ENCODE measurements around the gene BUD23. TPM values are rescaled to one million over a fixed set of nuclear protein-coding genes. Genes with fewer than 3 reads are reported as not detected.
"Not testable (repeated sequence)": the region's sequence is repeated elsewhere in the genome, so short reads cannot be mapped to it uniquely, and the experiment has no call there.

Gene BUD23
- total RNA-seq, 1 donor from 2014 or later, result 133 TPM

- H3K4me3 Mint-ChIP-seq, result no peak overlapping the region
- H3K27ac Mint-ChIP-seq, result no peak overlapping the region
- intact Hi-C loops (cut with micrococcal nuclease), result no loop called here
These were observed 29.4 kb downstream of the BUD23 start for GRCh38 chr7:73712773-73713172.

GRCh38 chr7:73713319-73713718 is 29.9 kb downstream of the BUD23 start:
- H3K9me3 Mint-ChIP-seq; DNase-seq; H3K4me3 Mint-ChIP-seq; H3K36me3 Mint-ChIP-seq (ENCODE audit: low read depth); H3K27ac Mint-ChIP-seq; intact Hi-C loops (cut with micrococcal nuclease); H3K27me3 Mint-ChIP-seq: not testable (repeated sequence)
- H3K4me1 Mint-ChIP-seq, result peaks cover 35% of the 10 kb centered on the region

More at GRCh38 chr7:73712773-73713172, 29.4 kb downstream of the BUD23 start:
- Mint-ChIP-seq H3K27me3 (no peaks in the 10 kb centered on the region), H3K36me3 (ENCODE audit: low read depth) (peaks cover 8% of the 10 kb centered on the region), H3K9me3 (no peaks in the 10 kb centered on the region), H3K4me1 (peaks cover 30% of the 10 kb centered on the region)
- DNase-seq, result no peak

- H3K4me3 Mint-ChIP-seq, result peak overlapping the region; percentile 59
- H3K4me1 Mint-ChIP-seq, result peaks cover 43% of the 10 kb centered on the region
- peak; percentile 67 for DNase-seq
- no peaks in the 10 kb centered on the region for H3K9me3 Mint-ChIP-seq
- H3K36me3 Mint-ChIP-seq (ENCODE audit: low read depth), result peaks cover 7% of the 10 kb centered on the region
- peaks cover 6% of the 10 kb centered on the region for H3K27me3 Mint-ChIP-seq
- H3K27ac Mint-ChIP-seq, result peak overlapping the region; percentile 66
- intact Hi-C loops (cut with micrococcal nuclease), result loop anchor here (1.0 to 5.0 kb wide), 3 partner anchors 11 to 193 kb away; partner anchors contain the start of gene BAZ1B
These were observed 32.4 kb downstream of the BUD23 start for GRCh38 chr7:73715648-73716317.

GRCh38 chr7:73716318-73716890 is 33.0 kb downstream of the BUD23 start:
- Mint-ChIP-seq H3K9me3 (no peaks in the 10 kb centered on the region), H3K36me3 (ENCODE audit: low read depth) (peaks cover 7% of the 10 kb centered on the region), H3K27me3 (peaks cover 10% of the 10 kb centered on the region), H3K4me3 (peak overlapping the region; percentile 59), H3K4me1 (peaks cover 43% of the 10 kb centered on the region), H3K27ac (peak overlapping the region; percentile 66)
- intact Hi-C loops (cut with micrococcal nuclease), result loop anchor here (5.0 kb wide), 2 partner anchors 136 to 194 kb away; partner anchors contain the start of gene BAZ1B
- no peak for DNase-seq

GRCh38 chr7:73717025-73717807 is 33.8 kb downstream of the BUD23 start:
- H3K4me3 Mint-ChIP-seq, result peak overlapping the region; percentile 92
- peak; percentile 60 for DNase-seq
- H3K27ac Mint-ChIP-seq, result peak overlapping the region; percentile 91
- H3K9me3 Mint-ChIP-seq, result no peaks in the 10 kb centered on the region
- H3K4me1 Mint-ChIP-seq, result peaks cover 43% of the 10 kb centered on the region
- peaks cover 16% of the 10 kb centered on the region for H3K27me3 Mint-ChIP-seq
- intact Hi-C loops (cut with micrococcal nuclease), result loop anchor here (5.0 kb wide), 2 partner anchors 135 to 195 kb away; partner anchors contain the start of gene BAZ1B
- H3K36me3 Mint-ChIP-seq (ENCODE audit: low read depth), result peaks cover 7% of the 10 kb centered on the region

- Mint-ChIP-seq H3K27me3 (peaks cover 19% of the 10 kb centered on the region), H3K36me3 (ENCODE audit: low read depth) (peaks cover 5% of the 10 kb centered on the region), H3K4me3 (peak overlapping the region; percentile 92), H3K9me3 (no peaks in the 10 kb centered on the region), H3K27ac (peak overlapping the region; percentile 91), H3K4me1 (peaks cover 36% of the 10 kb centered on the region)
- peak; percentile 91 for DNase-seq
- intact Hi-C loops (cut with micrococcal nuclease), result loop anchor here (1.0 to 5.0 kb wide), 4 partner anchors 20 to 196 kb away; partner anchors contain the start of genes ABHD11, BAZ1B, BUD23 and DNAJC30
These were observed 34.6 kb downstream of the BUD23 start for GRCh38 chr7:73717991-73718405.

- intact Hi-C loops (cut with micrococcal nuclease), result loop anchor here (1.0 to 5.0 kb wide), 4 partner anchors 20 to 196 kb away; partner anchors contain the start of genes ABHD11, BAZ1B, BUD23 and DNAJC30
- H3K27me3 Mint-ChIP-seq, result peaks cover 19% of the 10 kb centered on the region
- H3K36me3 Mint-ChIP-seq (ENCODE audit: low read depth), result peaks cover 4% of the 10 kb centered on the region
- H3K4me3 Mint-ChIP-seq, result peak overlapping the region; percentile 92
- no peaks in the 10 kb centered on the region for H3K9me3 Mint-ChIP-seq
- peak; percentile 66 for DNase-seq
- H3K4me1 Mint-ChIP-seq, result peaks cover 33% of the 10 kb centered on the region
- peak overlapping the region; percentile 91 for H3K27ac Mint-ChIP-seq
These were observed 35.1 kb downstream of the BUD23 start for GRCh38 chr7:73718438-73718881.

GRCh38 chr7:73718905-73719805 is 35.8 kb downstream of the BUD23 start, which contains the start of gene STX1A:
TSS of gene STX1A (minus strand) at chr7:73719669. CDS start at chr7:73719631, 38 bp downstream.
- peak within 1 kb of the TSS; percentile 92 for H3K4me3 Mint-ChIP-seq
- peaks cover 33% of the 10 kb centered on the region for H3K4me1 Mint-ChIP-seq
- H3K9me3 Mint-ChIP-seq, result no peaks in the 10 kb centered on the region
- intact Hi-C loops (cut with micrococcal nuclease), result loop anchor here (1.0 to 5.0 kb wide), 4 partner anchors 19 to 197 kb away; partner anchors contain the start of genes ABHD11, BAZ1B, BUD23 and DNAJC30
- H3K36me3 Mint-ChIP-seq (ENCODE audit: low read depth), result peaks cover 4% of the 10 kb centered on the region
- H3K27me3 Mint-ChIP-seq, result peaks cover 19% of the 10 kb centered on the region
- DNase-seq, result peak; percentile 93
- peak within 1 kb of the TSS; percentile 91 for H3K27ac Mint-ChIP-seq

GRCh38 chr7:73719806-73720169 is 36.4 kb downstream of the BUD23 start:
- peak overlapping the region; percentile 82 for H3K4me3 Mint-ChIP-seq
- H3K27me3 Mint-ChIP-seq, result peaks cover 21% of the 10 kb centered on the region
- intact Hi-C loops (cut with micrococcal nuclease), result loop anchor here (5.0 kb wide), 2 partner anchors 133 to 197 kb away; partner anchors contain the start of gene BAZ1B
- peaks cover 35% of the 10 kb centered on the region for H3K4me1 Mint-ChIP-seq
- no peaks in the 10 kb centered on the region for H3K9me3 Mint-ChIP-seq
- H3K36me3 Mint-ChIP-seq (ENCODE audit: low read depth), result peaks cover 4% of the 10 kb centered on the region
- H3K27ac Mint-ChIP-seq, result peak overlapping the region; percentile 29
- no peak for DNase-seq

GRCh38 chr7:73720443-73720842 is 37.0 kb downstream of the BUD23 start:
- Mint-ChIP-seq H3K4me1 (peaks cover 35% of the 10 kb centered on the region), H3K27me3 (peaks cover 22% of the 10 kb centered on the region), H3K4me3 (peak overlapping the region; percentile 82), H3K27ac (peak overlapping the region; percentile 29)
- intact Hi-C loops (cut with micrococcal nuclease); H3K36me3 Mint-ChIP-seq (ENCODE audit: low read depth); H3K9me3 Mint-ChIP-seq: not testable (repeated sequence)
- peak; percentile 53 for DNase-seq

- H3K27me3 Mint-ChIP-seq, result peaks cover 22% of the 10 kb centered on the region
- H3K27ac Mint-ChIP-seq, result peak overlapping the region; percentile 29
- DNase-seq, result no peak
- H3K4me3 Mint-ChIP-seq, result peak overlapping the region; percentile 16
- no peaks in the 10 kb centered on the region for H3K9me3 Mint-ChIP-seq
- H3K36me3 Mint-ChIP-seq (ENCODE audit: low read depth), result no peaks in the 10 kb centered on the region
- peaks cover 25% of the 10 kb centered on the region for H3K4me1 Mint-ChIP-seq
- intact Hi-C loops (cut with micrococcal nuclease), result no loop called here
These were observed 38.0 kb downstream of the BUD23 start for GRCh38 chr7:73721377-73721817.

GRCh38 chr7:73722182-73722581 is 38.8 kb downstream of the BUD23 start:
- H3K27ac Mint-ChIP-seq; H3K4me3 Mint-ChIP-seq; DNase-seq; intact Hi-C loops (cut with micrococcal nuclease); H3K36me3 Mint-ChIP-seq (ENCODE audit: low read depth); H3K9me3 Mint-ChIP-seq: not testable (repeated sequence)
- Mint-ChIP-seq H3K4me1 (peaks cover 20% of the 10 kb centered on the region), H3K27me3 (peaks cover 22% of the 10 kb centered on the region)

All from activated CD4-positive, alpha-beta T cell treated with anti-CD3 and anti-CD28 coated beads, Interleukin-2, amount 10 ng/mL, durations not matched to agents 24 days and 14 days (primary cell).